Tongue (tissue), 2 donors: ENCODE measurements around the gene FAM98B. TPM values are rescaled to one million over a fixed set of nuclear protein-coding genes. Genes with fewer than 3 reads are reported as not detected.
"Not testable (repeated sequence)": the region's sequence is repeated elsewhere in the genome, so short reads cannot be mapped to it uniquely, and the experiment has no call there.

Source experiments
- DNase-seq: peaks from one replicate; pipeline ENCODE4 v3.0.0-alpha.2; 2015
- total RNA-seq: library from RNA; depleted of rRNA; stranded (reverse); fragments of >200 nt; gene quantifications from one replicate; pipeline ENCODE4 v1.2.3, GENCODE V29; 2014

FAM98B gene
- 16.0 TPM for total RNA-seq

GRCh38 chr15:38453971-38454695 lies at the start of gene FAM98B:
TSS of gene FAM98B (plus strand) at chr15:38454127. CDS start at chr15:38454162, 35 bp downstream.
- peak; percentile 95 for DNase-seq

- no peak for DNase-seq
Measured at GRCh38 chr15:38406436-38406835, 47.5 kb upstream of the FAM98B start.

- DNase-seq, result no peak
Measured at GRCh38 chr15:38408576-38408975, 45.4 kb upstream of the FAM98B start.

GRCh38 chr15:38411902-38412301 lies 42.0 kb upstream of the FAM98B start:
- no peak for DNase-seq

- DNase-seq, result no peak
Measured at GRCh38 chr15:38412466-38412865, 41.5 kb upstream of the FAM98B start.

GRCh38 chr15:38414357-38414756 lies 39.6 kb upstream of the FAM98B start:
- DNase-seq, result peak; percentile 68

- DNase-seq, result no peak
Measured at GRCh38 chr15:38421069-38421690, 32.7 kb upstream of the FAM98B start.

GRCh38 chr15:38424101-38424552 lies 29.8 kb upstream of the FAM98B start:
- no peak for DNase-seq

GRCh38 chr15:38425269-38425668 lies 28.7 kb upstream of the FAM98B start:
- DNase-seq, result no peak

- DNase-seq, result no peak
Measured at GRCh38 chr15:38427380-38427779, 26.5 kb upstream of the FAM98B start.

- no peak for DNase-seq
Measured at GRCh38 chr15:38430106-38430760, 23.7 kb upstream of the FAM98B start.

GRCh38 chr15:38436993-38437392 lies 16.9 kb upstream of the FAM98B start:
- no peak for DNase-seq

- not testable (repeated sequence) for DNase-seq
Measured at GRCh38 chr15:38437603-38438002, 16.3 kb upstream of the FAM98B start.

GRCh38 chr15:38438031-38438986 lies 15.6 kb upstream of the FAM98B start:
- DNase-seq, result no peak

GRCh38 chr15:38440353-38441129 lies 13.4 kb upstream of the FAM98B start:
- DNase-seq, result peak; percentile 79

- DNase-seq, result no peak
Measured at GRCh38 chr15:38441130-38441519, 12.8 kb upstream of the FAM98B start.

- no peak for DNase-seq
Measured at GRCh38 chr15:38454696-38455090, 766 bp downstream of the FAM98B start.

- DNase-seq, result no peak
Measured at GRCh38 chr15:38455092-38455491, 1.2 kb downstream of the FAM98B start.

GRCh38 chr15:38458646-38459045 lies 4.7 kb downstream of the FAM98B start:
- DNase-seq, result no peak

GRCh38 chr15:38459480-38459879 lies 5.6 kb downstream of the FAM98B start:
- DNase-seq, result no peak

- no peak for DNase-seq
Measured at GRCh38 chr15:38460543-38460942, 6.6 kb downstream of the FAM98B start.
